Subcutaneous adipose tissue (tissue), 4 donors: Measurements from ENCODE around the gene SPRR4. TPM values are rescaled to one million over a fixed set of nuclear protein-coding genes. Genes with fewer than 3 reads are reported as not detected.

Experiments
- CTCF ChIP-seq: fragments of 450-650 bp; IDR thresholded peaks from one replicate; pipeline ENCODE4 v1.5.1; 2016; ENCODE audit warnings: low read depth, mild to moderate bottlenecking, control low read depth, antibody characterized with exemption, moderate library complexity
- total RNA-seq, 4 donors: library from RNA; depleted of rRNA; stranded (reverse); fragments of >200 nt; gene quantifications; one replicate each; pipeline ENCODE4 v1.1.0, GENCODE V29; 2016

SPRR4 gene
- total RNA-seq: not detected

- TF ChIP-seq CTCF: no peak
Observed at GRCh38 chr1:152970495-152970894, at the start of gene SPRR4. SPRR4 (plus strand) TSS chr1:152970648; CDS start chr1:152971891, 1,243 bp downstream.

GRCh38 chr1:152924191-152924590 is 46.3 kb upstream of the SPRR4 start:
- TF ChIP-seq CTCF: no peak

- no peak for TF ChIP-seq CTCF
Observed at GRCh38 chr1:152926091-152926490, 44.4 kb upstream of the SPRR4 start.

GRCh38 chr1:152928671-152929070 is 41.8 kb upstream of the SPRR4 start:
- TF ChIP-seq CTCF: no peak

- no peak for TF ChIP-seq CTCF
Observed at GRCh38 chr1:152932170-152932811, 38.2 kb upstream of the SPRR4 start.

- no peak for TF ChIP-seq CTCF
Observed at GRCh38 chr1:152933196-152933595, 37.3 kb upstream of the SPRR4 start.

GRCh38 chr1:152940614-152941013 is 29.8 kb upstream of the SPRR4 start:
- TF ChIP-seq CTCF: no peak
